Neuronal stem cell (in vitro differentiated cells): ENCODE measurements around the gene EFNA3.

Source experiments
- DNase-seq: peaks from one replicate; pipeline ENCODE4 v3.0.0-alpha.2; 2013; ENCODE audit warnings: low spot score
- H2AFZ ChIP-seq: one replicate; pipeline ENCODE4 v1.6.1; 2013; ENCODE audit warnings: mild to moderate bottlenecking, low read length, inconsistent platforms
- H2AK5ac ChIP-seq: 2 replicates; pipeline ENCODE4 v1.6.1; 2013; ENCODE audit warnings: low read depth, mild to moderate bottlenecking, inconsistent platforms, low read length, moderate library complexity, mixed read lengths
- H2BK120ac ChIP-seq: 2 replicates; pipeline ENCODE4 v1.6.1; 2013; ENCODE audit warnings: low read depth, mild to moderate bottlenecking, inconsistent platforms, low read length, moderate library complexity, mixed read lengths
- H2BK12ac ChIP-seq: one replicate; pipeline ENCODE4 v1.6.1; 2013; ENCODE audit warnings: low read length, inconsistent platforms
- H2BK15ac ChIP-seq: 2 replicates; pipeline ENCODE4 v1.6.1; 2013; ENCODE audit warnings: mild to moderate bottlenecking, low read length, inconsistent platforms, mixed read lengths
- H2BK5ac ChIP-seq: one replicate; pipeline ENCODE4 v1.6.1; 2013; ENCODE audit warnings: inconsistent platforms, mild to moderate bottlenecking, low read length, moderate library complexity
- H3K14ac ChIP-seq: one replicate; pipeline ENCODE4 v1.6.1; 2013; ENCODE audit warnings: low read length, inconsistent platforms
- H3K18ac ChIP-seq: 2 replicates; pipeline ENCODE4 v1.6.1; 2013; ENCODE audit warnings: low read length, inconsistent platforms
- H3K23ac ChIP-seq: 2 replicates; pipeline ENCODE4 v1.6.1; 2013; ENCODE audit warnings: low read depth, mild to moderate bottlenecking, mixed read lengths, low read length, inconsistent platforms; ENCODE audit not compliant: poor library complexity
- H3K27ac ChIP-seq: replicated peaks from 3 replicates; pipeline ENCODE4 v1.5.1; 2013; ENCODE audit warnings: low read length, inconsistent platforms
- H3K27me3 ChIP-seq, 3 experiments: 2 replicates each; pipeline ENCODE4 v1.6.1; 2013; ENCODE audit warnings: low read length in 3 of 3, mild to moderate bottlenecking in 2 of 3, inconsistent platforms in 1 of 3, low read depth in 1 of 3, mixed read lengths in 1 of 3, moderate library complexity in 1 of 3; ENCODE audit not compliant: control insufficient read depth in 3 of 3, insufficient read depth in 3 of 3
- H3K36me3 ChIP-seq, 2 donors: replicated peaks in 1 of 2; 2 replicates each; pipeline ENCODE4 v1.6.1; 2013; ENCODE audit warnings: low read length in 2 of 2; ENCODE audit not compliant: control insufficient read depth in 2 of 2, insufficient read depth in 2 of 2
- H3K4ac ChIP-seq: 2 replicates; pipeline ENCODE4 v1.6.1; 2013; ENCODE audit warnings: inconsistent platforms, mild to moderate bottlenecking, low read length, moderate library complexity
- H3K4me1 ChIP-seq, 2 donors: 1 replicate in 1 of 2; 2 replicates in 1 of 2; pipeline ENCODE4 v1.6.1; 2013; ENCODE audit warnings: low read length in 2 of 2, low read depth in 1 of 2; ENCODE audit not compliant: control insufficient read depth in 2 of 2, insufficient read depth in 1 of 2
- H3K4me2 ChIP-seq: one replicate; pipeline ENCODE4 v1.6.1; 2013; ENCODE audit warnings: mild to moderate bottlenecking, low read length, inconsistent platforms; ENCODE audit not compliant: insufficient read depth, poor library complexity, severe bottlenecking
- H3K4me3 ChIP-seq, 2 donors: 2 replicates each; pipeline ENCODE4 v1.5.1; 2013; ENCODE audit warnings: low read length in 2 of 2, mild to moderate bottlenecking in 2 of 2, inconsistent platforms in 1 of 2, moderate library complexity in 1 of 2
- H3K79me1 ChIP-seq: one replicate; pipeline ENCODE4 v1.6.1; 2013; ENCODE audit warnings: low read depth, mild to moderate bottlenecking, inconsistent platforms, low read length, moderate library complexity
- H3K9ac ChIP-seq: one replicate; pipeline ENCODE4 v1.6.1; 2013; ENCODE audit warnings: mild to moderate bottlenecking, low read depth, low read length, inconsistent platforms; ENCODE audit not compliant: poor library complexity
- H3K9me3 ChIP-seq, 2 donors: replicated peaks in 1 of 2; 2 replicates each; pipeline versions ENCODE3 to v1.6.1; 2013; ENCODE audit warnings: low read length in 2 of 2, mild to moderate bottlenecking in 2 of 2, inconsistent platforms in 1 of 2, low read depth in 1 of 2, mixed read lengths in 1 of 2, moderate library complexity in 1 of 2; ENCODE audit not compliant: control insufficient read depth in 2 of 2, insufficient read depth in 1 of 2
- H4K8ac ChIP-seq: one replicate; pipeline ENCODE4 v1.6.1; 2013; ENCODE audit warnings: low read depth, mild to moderate bottlenecking, inconsistent platforms, low read length, moderate library complexity
- H4K91ac ChIP-seq: one replicate; pipeline ENCODE4 v1.6.1; 2013; ENCODE audit warnings: low read length, low read depth, mild to moderate bottlenecking, inconsistent platforms; ENCODE audit not compliant: poor library complexity
- WGBS, 2 donors: extraction: QIAGEN DNeasy Blood & Tissue Kit; methylation state at CpG; one replicate each; pipeline ENCODE4 v1.1.7; 2013; ENCODE audit warnings: missing lambda C conversion rate in 2 of 2, mixed read lengths in 1 of 2; ENCODE audit not compliant: insufficient read length in 2 of 2, insufficient replicate concordance in 1 of 2; ENCODE audit errors: extremely low coverage in 2 of 2; 5-methylcytosine and 5-hydroxymethylcytosine counted together

Gene EFNA3

DNA sequence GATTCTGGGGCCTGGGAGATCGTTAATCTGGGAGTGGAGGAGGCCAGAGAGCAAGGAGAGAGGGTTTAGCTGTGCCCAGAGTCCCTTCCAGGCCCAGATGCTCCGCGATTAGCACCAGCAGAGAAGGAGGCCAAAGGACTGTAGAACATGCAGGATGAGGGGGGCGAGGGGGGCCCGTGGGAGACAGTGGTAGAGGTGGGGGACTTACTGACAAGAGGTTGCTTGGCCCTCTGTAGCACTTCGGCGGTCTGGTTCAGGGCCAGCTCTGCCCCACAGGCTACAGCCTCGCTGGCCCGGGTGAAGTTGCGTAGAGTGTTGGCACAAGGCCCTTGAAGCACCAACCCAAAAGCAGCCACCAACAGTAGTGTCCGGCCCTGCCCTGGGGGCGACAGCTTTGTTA is 45.8 kb upstream of the EFNA3 start:
- no peak overlapping the region for H2BK120ac ChIP-seq
- no peak overlapping the region for H3K4me3 ChIP-seq
- no peak for DNase-seq
- H3K18ac ChIP-seq = no peak overlapping the region
- WGBS, 2 donors = no CpG with 5 or more reads among the region's 12 CpGs
- H3K79me1 ChIP-seq = no peaks in the 10 kb centered on the region
- H3K36me3 ChIP-seq = no peaks in the 10 kb centered on the region
- H3K14ac ChIP-seq = no peak overlapping the region
- H2BK12ac ChIP-seq = no peak overlapping the region
- H2AFZ ChIP-seq = no peak overlapping the region
- no peak overlapping the region for H3K4ac ChIP-seq
- no peaks in the 10 kb centered on the region for H3K27me3 ChIP-seq
- no peak overlapping the region for H4K91ac ChIP-seq
- peaks cover 2 to 5% of the 10 kb centered on the region in 2 donors for H3K4me1 ChIP-seq
- no peak overlapping the region for H2BK15ac ChIP-seq
- no peak overlapping the region for H3K27ac ChIP-seq
- no peak overlapping the region for H3K23ac ChIP-seq
- H3K9me3 ChIP-seq = no peaks in the 10 kb centered on the region
- H3K9ac ChIP-seq = no peak overlapping the region
- no peak overlapping the region for H3K4me2 ChIP-seq
- H2BK5ac ChIP-seq = no peak overlapping the region
- H4K8ac ChIP-seq = no peak overlapping the region
- no peak overlapping the region for H2AK5ac ChIP-seq

DNA sequence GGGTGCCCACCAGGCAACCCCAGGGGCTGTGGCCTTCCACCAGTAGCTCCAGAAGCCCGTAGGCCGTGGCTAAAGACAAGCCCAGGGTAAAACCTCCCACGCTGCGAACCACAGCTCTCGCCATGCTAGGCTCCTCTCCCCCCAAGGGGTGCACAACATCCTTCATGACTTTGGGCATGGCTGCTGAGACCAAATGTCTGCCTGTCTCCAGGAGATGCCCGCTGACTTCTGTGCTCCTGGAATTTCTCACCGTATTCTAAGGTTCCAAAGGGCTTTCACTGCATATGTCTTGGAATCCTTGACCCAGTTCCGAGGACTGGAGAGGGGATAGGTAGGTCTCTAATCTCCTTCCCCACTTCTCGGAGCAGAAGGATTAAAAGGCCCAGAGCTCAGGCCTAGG is 45.1 kb upstream of the EFNA3 start, which contains the start of the genes DCST1 and DCST2:
Gene DCST1 (plus strand): TSS at position 301 of the 400 bp plus-strand sequence. CDS start 213 bp downstream, outside the sequence.
Gene DCST2 (minus strand): TSS at position 258 of the 400 bp plus-strand sequence. CDS start 80 bp downstream, at position 178.
- H3K14ac ChIP-seq = no peak within 1 kb of the TSS
- H3K4me1 ChIP-seq = peaks cover 2 to 7% of the 10 kb centered on the region in 2 donors
- H4K8ac ChIP-seq = no peak within 1 kb of the TSS
- peak within 1 kb of the TSS; percentile 56 for H2BK15ac ChIP-seq
- no peak within 1 kb of the TSS for H3K4me2 ChIP-seq
- H3K9ac ChIP-seq = no peak within 1 kb of the TSS
- H2BK12ac ChIP-seq = no peak within 1 kb of the TSS
- peak within 1 kb of the TSS; percentile 79 for H2AK5ac ChIP-seq
- no peak for DNase-seq
- no peak within 1 kb of the TSS for H2BK120ac ChIP-seq
- no peak within 1 kb of the TSS for H3K27ac ChIP-seq
- no peaks in the 10 kb centered on the region for H3K79me1 ChIP-seq
- no peaks in the 10 kb centered on the region for H3K27me3 ChIP-seq
- no peak within 1 kb of the TSS for H3K23ac ChIP-seq
- no CpG with 5 or more reads among the region's 9 CpGs for WGBS, 2 donors
- H3K18ac ChIP-seq = peak within 1 kb of the TSS; percentile 54
- H3K36me3 ChIP-seq = no peaks in the 10 kb centered on the region
- no peak within 1 kb of the TSS for H3K4ac ChIP-seq
- no peak within 1 kb of the TSS for H3K4me3 ChIP-seq
- H2BK5ac ChIP-seq = no peak within 1 kb of the TSS
- H3K9me3 ChIP-seq = no peaks in the 10 kb centered on the region
- H2AFZ ChIP-seq = no peak within 1 kb of the TSS
- no peak within 1 kb of the TSS for H4K91ac ChIP-seq

DNA sequence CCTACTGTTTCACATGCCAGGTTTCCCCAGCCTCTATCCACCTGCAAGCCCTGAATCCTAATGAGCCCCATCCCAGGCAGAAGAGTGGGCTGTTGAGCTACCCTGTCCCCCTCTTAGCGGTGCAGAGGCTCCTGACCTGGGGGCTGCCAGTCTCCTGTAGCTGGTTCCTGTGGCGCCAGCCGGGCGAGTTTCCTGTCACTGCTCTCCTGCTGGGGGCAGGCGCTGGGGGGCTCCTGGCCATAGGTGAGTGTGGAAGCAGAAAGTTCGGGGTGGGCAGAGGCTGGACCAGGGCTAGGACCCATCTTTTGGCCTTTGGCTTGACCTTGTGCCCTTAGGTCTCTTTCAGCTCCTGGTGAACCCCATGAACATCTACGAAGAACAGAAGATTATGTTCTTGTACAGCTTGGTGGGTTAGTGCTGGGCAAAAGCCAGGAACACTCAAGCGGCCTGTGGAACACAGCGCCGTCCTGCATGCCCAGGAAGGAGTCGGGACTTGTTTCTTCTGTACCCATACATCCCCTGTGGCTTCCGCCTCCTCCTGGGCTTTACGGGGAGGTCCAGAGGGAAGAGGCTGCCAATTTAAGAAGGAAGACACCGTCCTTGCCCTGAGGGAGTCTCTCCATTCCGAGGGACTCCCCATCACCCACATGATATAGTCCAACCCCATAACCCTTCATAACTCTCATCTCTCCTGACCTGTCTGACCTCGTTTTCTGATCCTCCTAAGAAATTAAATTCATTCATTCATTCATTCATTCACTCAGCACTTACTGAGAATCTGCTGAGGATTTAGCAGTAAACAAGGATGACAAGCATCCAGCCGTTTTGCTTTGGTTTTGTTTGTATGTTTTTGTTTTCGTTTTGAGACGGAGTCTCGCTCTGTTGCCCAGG is 44.1 kb upstream of the EFNA3 start:
- Histone ChIP-seq H4K8ac (no peak overlapping the region), H3K4me2 (no peak overlapping the region), H3K18ac (peak overlapping the region; percentile 54), H3K27me3 (no peaks in the 10 kb centered on the region), H2BK12ac (no peak overlapping the region), H3K9ac (no peak overlapping the region), H3K27ac (no peak overlapping the region), H3K36me3 (no peaks in the 10 kb centered on the region), H3K4ac (no peak overlapping the region), H2BK15ac (peak overlapping the region; percentile 56), H4K91ac (no peak overlapping the region), H3K79me1 (no peaks in the 10 kb centered on the region), H3K23ac (no peak overlapping the region), H2BK5ac (no peak overlapping the region), H2BK120ac (no peak overlapping the region), H3K4me1 (peaks cover 2 to 9% of the 10 kb centered on the region in 2 donors), H3K4me3 (no peak overlapping the region), H3K9me3 (no peaks in the 10 kb centered on the region), H2AFZ (no peak overlapping the region), H2AK5ac (peak overlapping the region; percentile 79), H3K14ac (no peak overlapping the region)
- no CpG with 5 or more reads among the region's 20 CpGs for WGBS, 2 donors
- DNase-seq = no peak

DNA sequence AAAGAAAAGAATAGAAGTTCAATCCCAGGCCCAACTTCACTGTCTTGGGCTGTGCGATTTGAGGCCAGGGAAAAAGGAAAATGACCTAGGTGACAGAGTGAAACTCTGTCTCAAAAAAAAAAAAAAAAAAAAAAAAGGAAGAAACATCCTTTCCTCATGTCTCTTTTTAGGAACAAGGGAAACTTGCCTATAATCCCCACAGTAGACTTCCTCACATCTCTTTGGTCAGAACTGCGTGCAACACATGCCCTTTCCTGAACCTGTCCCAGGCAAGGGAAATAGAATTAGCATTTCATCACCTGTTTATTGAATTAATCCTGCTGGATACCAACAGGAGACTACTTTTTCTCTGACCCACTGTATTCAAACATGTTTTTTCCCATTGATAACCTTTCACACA is 42.7 kb upstream of the EFNA3 start:
- DNase-seq = no peak
- Histone ChIP-seq H3K4me2 (no peak overlapping the region), H3K23ac (no peak overlapping the region), H3K79me1 (no peaks in the 10 kb centered on the region), H3K4me1 (peaks cover 2 to 9% of the 10 kb centered on the region in 2 donors), H2BK120ac (no peak overlapping the region), H4K8ac (no peak overlapping the region), H3K27ac (no peak overlapping the region), H3K18ac (no peak overlapping the region), H2BK15ac (no peak overlapping the region), H3K27me3 (no peaks in the 10 kb centered on the region), H4K91ac (no peak overlapping the region), H2AFZ (no peak overlapping the region), H3K9ac (no peak overlapping the region), H2BK12ac (no peak overlapping the region), H2BK5ac (no peak overlapping the region), H3K9me3 (no peaks in the 10 kb centered on the region), H3K36me3 (no peaks in the 10 kb centered on the region), H3K14ac (no peak overlapping the region), H2AK5ac (no peak overlapping the region), H3K4me3 (no peak overlapping the region), H3K4ac (no peak overlapping the region)
- no CpG with 5 or more reads among the region's 2 CpGs for WGBS, 2 donors
